RWPE1 (cell line): Measurements from ENCODE around the gene GANC.

ENCODE experiments used
- CTCF ChIA-PET: fragments of 350-600 bp; sonication (Branson Sonifier 250); formaldehyde crosslinking; extraction: SDS; loops from one replicate; lab custom pipeline; 2021; lab: Yijun Ruan, JAX
- POLR2A ChIA-PET: fragments of 400-600 bp; formaldehyde crosslinking; extraction: SDS; loops from one replicate; lab custom pipeline; 2020; ENCODE audit warnings: antibody characterized with exemption; ENCODE audit not compliant: low non-redundant PET; lab: Yijun Ruan, JAX
- DNase-seq: peaks from one replicate; pipeline ENCODE4 v3.0.0; 2012; ENCODE audit warnings: low spot score
- H3K27ac ChIP-seq: fragments of 450-650 bp; 2 replicates; pipeline ENCODE4 v1.5.1; 2017
- CTCF ChIP-seq: fragments of 450-650 bp; conservative IDR thresholded peaks from 2 replicates; pipeline ENCODE4 v1.5.1; 2017; ENCODE audit warnings: low read depth, mild to moderate bottlenecking

GANC gene

GRCh38 chr15:42363487-42363886 lies 90.5 kb downstream of the GANC start:
- POLR2A ChIA-PET = no interaction called here
- CTCF ChIA-PET = no interaction called here
- no peak for TF ChIP-seq CTCF
- no peak for DNase-seq
- no peak overlapping the region for H3K27ac ChIP-seq

GRCh38 chr15:42363942-42364341 lies 90.9 kb downstream of the GANC start:
- TF ChIP-seq CTCF = no peak
- H3K27ac ChIP-seq = no peak overlapping the region
- no peak for DNase-seq
- ChIA-PET CTCF (no interaction called here), POLR2A (no interaction called here)

- peak; percentile 24 for DNase-seq
- no peak overlapping the region for H3K27ac ChIP-seq
Measured at GRCh38 chr15:42364529-42364928, 91.5 kb downstream of the GANC start.

GRCh38 chr15:42365921-42366550 lies 93.0 kb downstream of the GANC start:
- H3K27ac ChIP-seq = no peak overlapping the region
- POLR2A ChIA-PET = no interaction called here
- TF ChIP-seq CTCF = no peak
- no peak for DNase-seq
- CTCF ChIA-PET = no interaction called here

More at GRCh38 chr15:42364529-42364928, 91.5 kb downstream of the GANC start:
- TF ChIP-seq CTCF = no peak
- CTCF ChIA-PET = no interaction called here
- POLR2A ChIA-PET = no interaction called here

GRCh38 chr15:42367041-42367440 lies 94.0 kb downstream of the GANC start:
- TF ChIP-seq CTCF = no peak
- H3K27ac ChIP-seq = no peak overlapping the region
- CTCF ChIA-PET = no interaction called here
- no peak for DNase-seq
- POLR2A ChIA-PET = no interaction called here

- POLR2A ChIA-PET = no interaction called here
- CTCF ChIA-PET = no interaction called here
- DNase-seq = no peak
- H3K27ac ChIP-seq = no peak overlapping the region
- no peak for TF ChIP-seq CTCF
Measured at GRCh38 chr15:42368096-42368495, 95.1 kb downstream of the GANC start.

- TF ChIP-seq CTCF = no peak
- CTCF ChIA-PET = no interaction called here
Measured at GRCh38 chr15:42371096-42371495, 98.1 kb downstream of the GANC start.

More at GRCh38 chr15:42371096-42371495, 98.1 kb downstream of the GANC start:
- DNase-seq = no peak
- POLR2A ChIA-PET = no interaction called here
- H3K27ac ChIP-seq = no peak overlapping the region
